Mucosa of stomach (tissue), 1 donor: Measurements from ENCODE around the gene PLEKHF1.

Experiments
- H3K27me3 ChIP-seq: one replicate; pipeline ENCODE4 v1.7.0; 2013; ENCODE audit warnings: mild to moderate bottlenecking, low read length; ENCODE audit not compliant: control insufficient read depth, insufficient read depth
- H3K36me3 ChIP-seq: one replicate; pipeline ENCODE4 v1.7.0; 2013; ENCODE audit warnings: low read length; ENCODE audit not compliant: control insufficient read depth, insufficient read depth
- H3K4me1 ChIP-seq: one replicate; pipeline ENCODE4 v1.7.0; 2013; ENCODE audit warnings: mild to moderate bottlenecking, low read length; ENCODE audit not compliant: control insufficient read depth, insufficient read depth
- H3K4me3 ChIP-seq: one replicate; pipeline ENCODE4 v1.7.0; 2013; ENCODE audit warnings: low read length
- H3K9ac ChIP-seq: one replicate; pipeline ENCODE4 v1.7.0; 2013; ENCODE audit warnings: mild to moderate bottlenecking, low read length, moderate library complexity
- H3K9me3 ChIP-seq: one replicate; pipeline ENCODE4 v1.7.0; 2013; ENCODE audit warnings: mild to moderate bottlenecking, low read length, moderate library complexity; ENCODE audit not compliant: control insufficient read depth
- donor health status: Pancreatic carcinoma.

The PLEKHF1 gene

GRCh38 chr19:29676586-29676985, 11.3 kb downstream of the PLEKHF1 start:
- Histone ChIP-seq H3K9ac (no peak overlapping the region), H3K4me3 (no peak overlapping the region), H3K9me3 (no peaks in the 10 kb centered on the region), H3K4me1 (peaks cover 6% of the 10 kb centered on the region), H3K36me3 (no peaks in the 10 kb centered on the region), H3K27me3 (no peaks in the 10 kb centered on the region)

DNA sequence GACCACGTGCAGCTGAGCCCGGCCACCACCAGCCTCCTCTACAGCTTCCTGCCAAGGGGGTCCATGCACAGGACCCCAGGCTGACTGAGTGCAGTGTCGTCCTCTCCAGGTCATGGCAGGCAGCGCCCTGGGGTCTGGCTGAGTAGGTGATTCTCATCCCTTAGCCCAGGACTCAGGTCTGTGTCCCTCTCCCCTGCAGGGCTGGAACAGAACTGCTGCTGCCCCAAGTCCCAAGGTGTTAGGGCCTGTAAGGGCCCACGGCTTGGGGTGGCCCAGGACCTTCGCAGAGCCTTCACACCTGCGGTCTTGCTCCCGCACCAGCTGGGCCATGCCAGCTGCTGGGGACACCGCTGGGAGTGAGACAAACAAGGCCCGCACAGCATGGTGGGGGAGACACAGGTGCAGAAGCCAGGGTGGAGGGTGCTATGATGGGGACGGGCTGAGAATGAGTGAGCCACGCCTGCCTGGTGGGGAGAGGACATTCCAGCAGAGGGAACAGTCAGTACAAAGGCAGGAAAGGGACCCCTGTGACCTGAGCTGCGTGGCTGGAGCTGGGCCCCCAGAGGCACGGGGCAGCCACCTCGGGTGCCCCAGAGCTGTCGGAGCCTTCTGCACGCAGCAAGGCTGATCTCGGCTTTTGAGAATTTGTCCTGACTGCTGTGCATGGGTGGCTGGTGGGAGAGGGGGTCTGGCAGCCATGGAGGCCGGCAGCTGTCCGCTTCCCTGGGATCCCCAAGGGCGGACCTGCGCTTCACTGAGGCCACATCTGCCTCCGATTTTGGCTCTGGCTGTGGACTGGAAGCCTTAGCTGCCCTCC, 11.9 kb downstream of the PLEKHF1 start:
- no peak overlapping the region for H3K9ac ChIP-seq
- H3K27me3 ChIP-seq, result no peaks in the 10 kb centered on the region
- H3K4me3 ChIP-seq, result no peak overlapping the region
- H3K4me1 ChIP-seq, result peaks cover 6% of the 10 kb centered on the region
- no peaks in the 10 kb centered on the region for H3K36me3 ChIP-seq
- no peaks in the 10 kb centered on the region for H3K9me3 ChIP-seq

DNA sequence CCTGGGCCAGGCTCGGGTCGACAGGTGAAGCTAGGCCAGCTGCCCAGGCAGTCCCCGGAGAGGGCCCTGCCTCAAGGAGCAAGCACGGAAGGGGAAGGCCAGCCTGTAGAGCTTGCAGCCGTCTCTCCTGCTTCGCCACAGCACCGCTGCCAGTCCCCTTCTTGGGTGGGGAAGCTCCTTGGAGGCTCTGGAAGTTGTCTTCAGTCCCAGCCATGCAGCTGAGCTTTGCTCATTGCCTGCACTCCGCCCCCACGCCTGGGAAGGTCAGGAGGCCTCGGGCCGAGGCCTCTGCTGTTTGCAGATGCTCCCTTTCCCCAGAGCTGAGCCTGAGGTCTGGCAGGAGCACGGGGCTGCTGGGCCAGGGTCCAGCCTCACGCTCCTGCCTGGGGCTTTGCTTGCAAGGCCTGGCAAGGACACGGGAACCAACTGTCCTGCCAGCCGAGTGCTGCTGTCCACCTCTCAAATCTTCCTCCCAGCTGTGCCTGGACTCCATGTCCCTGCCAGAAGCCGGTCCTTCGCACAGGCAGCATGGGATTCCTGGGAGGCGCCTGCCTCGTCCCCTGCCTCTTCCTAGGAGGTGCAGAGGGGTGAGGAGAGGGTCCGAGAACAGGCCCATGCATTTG, 13.3 kb downstream of the PLEKHF1 start:
- Histone ChIP-seq H3K27me3 (no peaks in the 10 kb centered on the region), H3K4me3 (no peak overlapping the region), H3K36me3 (no peaks in the 10 kb centered on the region), H3K4me1 (peaks cover 6% of the 10 kb centered on the region), H3K9ac (no peak overlapping the region), H3K9me3 (no peaks in the 10 kb centered on the region)

DNA sequence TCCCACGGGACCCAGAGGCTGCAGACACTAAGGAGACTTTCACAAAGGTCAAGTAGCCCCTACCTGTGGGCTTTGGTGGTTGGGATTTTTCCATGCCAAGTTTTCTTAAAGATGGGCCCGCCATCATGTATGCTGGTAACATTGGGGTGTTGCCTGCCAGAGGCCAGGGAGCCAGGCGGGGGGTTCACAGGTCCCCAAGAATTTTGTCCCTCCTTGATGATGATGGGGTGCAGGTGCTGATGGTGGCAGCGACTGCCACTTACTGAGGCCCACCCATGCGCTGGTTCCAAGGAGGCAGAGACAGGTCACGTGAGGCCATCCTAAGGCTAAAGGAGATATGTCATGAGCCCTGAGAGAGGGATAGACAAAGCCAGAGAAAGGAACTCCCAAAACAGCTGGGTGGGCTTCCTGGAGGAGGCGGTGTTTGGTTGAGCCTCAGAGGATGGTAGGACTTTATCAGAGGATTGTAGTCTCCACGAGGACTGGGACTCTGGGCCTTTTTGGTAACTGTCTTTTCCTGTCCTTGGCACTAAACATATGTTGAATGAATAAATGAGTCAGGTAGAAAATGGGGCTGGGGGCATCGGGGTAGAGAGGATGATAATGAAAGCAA, 14.4 kb downstream of the PLEKHF1 start:
- Histone ChIP-seq H3K9ac (no peak overlapping the region), H3K36me3 (no peaks in the 10 kb centered on the region), H3K27me3 (no peaks in the 10 kb centered on the region), H3K4me1 (peaks cover 6% of the 10 kb centered on the region), H3K9me3 (no peaks in the 10 kb centered on the region), H3K4me3 (no peak overlapping the region)

GRCh38 chr19:29680447-29680846, 15.2 kb downstream of the PLEKHF1 start:
- Histone ChIP-seq H3K9ac (no peak overlapping the region), H3K27me3 (no peaks in the 10 kb centered on the region), H3K36me3 (no peaks in the 10 kb centered on the region), H3K4me1 (peaks cover 6% of the 10 kb centered on the region), H3K9me3 (no peaks in the 10 kb centered on the region), H3K4me3 (no peak overlapping the region)

DNA sequence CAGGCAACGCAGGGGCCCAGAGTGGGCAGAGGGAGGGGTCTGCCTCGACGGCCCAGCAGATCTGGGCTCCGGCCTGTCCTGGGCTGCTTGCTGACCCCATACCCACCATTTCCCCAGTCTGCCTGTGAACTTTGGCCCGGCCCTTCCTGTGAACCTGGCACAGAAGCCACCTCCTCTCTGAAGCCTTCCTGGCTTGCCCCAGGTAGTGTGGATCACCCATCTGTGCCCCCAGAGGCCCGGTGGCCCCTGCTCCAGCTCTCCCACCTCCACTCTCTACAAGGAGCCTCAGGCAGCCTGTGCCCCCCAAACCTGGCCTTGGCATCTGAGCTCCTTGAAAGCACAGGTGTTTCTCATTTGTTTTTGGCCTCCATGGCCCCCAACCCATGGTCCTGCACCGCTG, 15.7 kb downstream of the PLEKHF1 start:
- H3K9me3 ChIP-seq, result no peaks in the 10 kb centered on the region
- H3K4me1 ChIP-seq, result peaks cover 6% of the 10 kb centered on the region
- H3K4me3 ChIP-seq, result no peak overlapping the region
- H3K27me3 ChIP-seq, result no peaks in the 10 kb centered on the region
- no peak overlapping the region for H3K9ac ChIP-seq
- H3K36me3 ChIP-seq, result no peaks in the 10 kb centered on the region

DNA sequence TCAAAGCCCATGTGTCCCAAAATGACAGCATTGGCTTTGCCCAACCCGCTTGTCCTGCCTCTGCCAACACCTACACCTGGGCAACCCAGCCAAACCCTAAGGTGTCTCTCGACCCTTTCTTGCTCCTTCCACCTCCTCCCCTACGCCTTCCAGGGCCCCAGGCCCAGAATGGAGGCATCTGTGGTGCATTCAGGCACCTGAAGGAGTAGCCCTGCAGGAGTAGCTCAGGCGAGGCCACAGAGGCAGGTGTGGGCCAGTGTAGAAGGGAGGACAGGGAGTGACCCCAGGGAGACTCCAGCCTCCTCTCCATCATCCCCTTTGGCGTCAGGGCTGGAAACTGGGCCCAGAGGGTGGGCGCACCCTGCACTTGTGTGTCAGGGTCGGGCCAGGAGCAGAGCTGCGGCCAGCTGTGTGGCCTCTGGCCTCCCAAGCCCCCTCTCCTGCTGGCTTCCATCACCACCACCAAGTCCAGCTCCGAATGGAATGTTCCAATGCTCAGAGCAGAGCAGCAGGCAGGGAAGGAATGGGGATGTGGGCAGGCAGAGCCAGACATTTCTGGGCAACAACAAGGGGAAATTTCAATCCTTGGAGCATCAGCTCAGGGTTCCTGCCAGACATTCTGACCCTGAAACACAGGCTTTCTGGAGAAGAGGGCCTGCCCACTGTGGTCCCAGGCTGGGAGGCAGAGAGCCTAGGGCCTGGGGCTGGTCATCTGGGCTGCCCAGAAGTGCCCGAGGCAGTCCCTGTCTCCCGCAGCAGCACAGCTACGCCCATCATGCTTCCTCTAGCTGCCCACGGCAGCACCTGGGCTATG, 16.4 kb downstream of the PLEKHF1 start:
- H3K4me3 ChIP-seq, result no peak overlapping the region
- H3K9ac ChIP-seq, result no peak overlapping the region
- H3K36me3 ChIP-seq, result no peaks in the 10 kb centered on the region
- no peaks in the 10 kb centered on the region for H3K27me3 ChIP-seq
- no peaks in the 10 kb centered on the region for H3K9me3 ChIP-seq
- H3K4me1 ChIP-seq, result peaks cover 4% of the 10 kb centered on the region

DNA sequence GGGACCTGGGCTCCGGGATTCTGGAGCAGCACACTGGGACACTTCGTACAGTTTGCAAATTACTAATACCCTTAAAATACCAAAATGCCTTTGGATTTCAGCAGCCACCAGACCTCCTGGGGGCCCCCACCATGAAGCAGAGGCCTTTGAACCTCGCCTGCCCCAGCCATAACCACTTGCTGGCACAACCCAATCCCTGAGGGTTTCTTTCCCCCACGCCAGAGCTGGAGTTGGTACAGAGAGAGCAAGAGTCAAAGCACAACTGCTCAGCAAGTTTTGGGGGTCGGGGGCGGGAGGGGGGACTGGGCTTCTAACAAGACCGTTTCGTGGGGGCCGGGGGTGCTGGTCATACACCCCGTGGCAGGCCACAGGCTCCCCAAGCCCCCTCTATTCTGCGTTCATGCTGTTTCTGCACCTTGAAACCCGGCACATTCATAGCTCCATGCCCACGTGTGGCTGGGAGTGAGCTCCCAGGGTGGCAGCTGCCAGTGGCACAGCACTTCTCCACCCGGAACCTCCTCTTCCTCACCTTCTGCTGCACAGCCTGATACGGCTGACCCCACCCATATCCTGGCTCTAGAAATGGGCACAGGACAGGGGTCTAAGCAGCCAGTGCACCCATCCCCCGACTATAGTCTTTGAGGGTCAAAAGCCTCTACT, 17.1 kb downstream of the PLEKHF1 start:
- Histone ChIP-seq H3K9ac (no peak overlapping the region), H3K4me3 (no peak overlapping the region), H3K9me3 (no peaks in the 10 kb centered on the region), H3K36me3 (no peaks in the 10 kb centered on the region), H3K4me1 (no peaks in the 10 kb centered on the region), H3K27me3 (no peaks in the 10 kb centered on the region)

DNA sequence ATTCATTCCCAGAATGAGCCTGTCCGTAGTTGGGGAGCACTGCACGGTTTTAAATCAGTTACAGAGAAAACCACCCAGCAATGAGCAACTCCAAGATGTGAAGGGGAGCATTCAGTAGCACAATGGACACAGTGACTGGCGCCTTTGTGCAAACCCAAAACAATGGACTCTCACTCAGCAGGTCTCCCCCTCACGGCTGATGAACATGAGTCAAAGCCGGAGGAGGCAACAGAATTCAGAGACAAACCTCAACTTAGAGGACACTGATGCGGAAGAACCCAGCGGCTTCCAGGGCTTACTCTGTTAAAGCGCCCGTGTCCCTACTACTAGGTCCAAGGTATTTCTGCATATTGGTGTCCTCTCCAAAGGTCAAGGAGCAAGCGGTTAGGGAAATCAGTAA, 17.7 kb downstream of the PLEKHF1 start:
- no peaks in the 10 kb centered on the region for H3K27me3 ChIP-seq
- no peak overlapping the region for H3K9ac ChIP-seq
- no peaks in the 10 kb centered on the region for H3K9me3 ChIP-seq
- no peak overlapping the region for H3K4me3 ChIP-seq
- H3K4me1 ChIP-seq, result no peaks in the 10 kb centered on the region
- H3K36me3 ChIP-seq, result no peaks in the 10 kb centered on the region

GRCh38 chr19:29685326-29685725, 20.1 kb downstream of the PLEKHF1 start:
- no peaks in the 10 kb centered on the region for H3K4me1 ChIP-seq
- H3K9me3 ChIP-seq, result no peaks in the 10 kb centered on the region
- no peak overlapping the region for H3K9ac ChIP-seq

DNA sequence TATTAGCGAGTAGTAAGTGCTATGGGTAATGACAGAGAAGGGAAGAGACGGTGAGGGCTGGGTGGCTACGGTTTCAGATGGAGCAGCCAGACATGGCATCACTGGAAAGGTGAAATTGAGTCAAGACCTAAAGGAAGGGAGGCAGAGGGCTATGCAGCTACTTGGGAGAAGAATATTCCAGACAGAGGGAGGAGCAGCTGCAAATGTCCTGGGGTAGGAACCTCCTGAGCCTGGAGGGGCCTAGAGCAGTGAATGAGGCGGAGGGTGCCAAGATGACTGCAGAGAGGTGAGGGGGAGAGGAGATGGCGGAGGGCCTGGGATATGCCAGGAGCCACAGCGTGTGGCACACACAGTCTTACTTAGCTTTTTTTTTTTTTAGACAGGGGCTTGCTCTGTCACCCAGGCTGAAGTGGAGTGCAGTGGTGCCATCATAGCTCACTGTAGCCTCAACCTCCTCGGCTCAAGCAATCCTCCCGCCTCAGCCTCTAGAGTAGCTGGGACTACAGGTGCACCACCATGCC, 21.1 kb downstream of the PLEKHF1 start:
- Histone ChIP-seq H3K27me3 (no peaks in the 10 kb centered on the region), H3K4me3 (no peak overlapping the region), H3K9me3 (no peaks in the 10 kb centered on the region), H3K36me3 (no peaks in the 10 kb centered on the region), H3K4me1 (no peaks in the 10 kb centered on the region), H3K9ac (no peak overlapping the region)

More at GRCh38 chr19:29685326-29685725, 20.1 kb downstream of the PLEKHF1 start:
- Histone ChIP-seq H3K4me3 (no peak overlapping the region), H3K27me3 (no peaks in the 10 kb centered on the region), H3K36me3 (no peaks in the 10 kb centered on the region)
